ENCODE results near the gene ZNF324B. TPM values are rescaled to one million over a fixed set of nuclear protein-coding genes. Genes with fewer than 3 reads are reported as not detected.

Gene ZNF324B
- total and polyA plus RNA-seq, 2 donors (not counting 1 experiment from before 2014, with no cell fraction given): 5.6 to 17.4 TPM

- POLR2A ChIA-PET: interaction anchor here (0.6 to 1.4 kb wide), 9 partner anchors 12 to 257 kb away, joined by 4 to 11 read pairs (median 5); partner anchors contain the start of genes ZBTB45, ZNF274, ZNF324B and ZNF446
- Mint-ChIP-seq H3K4me3 (peak within 1 kb of the TSS; percentile 99), H3K4me1 (peaks cover 23% of the 10 kb centered on the region), H3K27ac (peak within 1 kb of the TSS; percentile 98), H3K9me3 (ENCODE audit: insufficient read depth) (peaks cover 17% of the 10 kb centered on the region), H3K27me3 (peaks cover 9% of the 10 kb centered on the region)
- peak within 1 kb of the TSS; percentile 98 for H3K4me2 ChIP-seq (replicated peaks; ENCODE audit: low read depth, low read length, poor library complexity, severe bottlenecking)
- H3K4me3 ChIP-seq (ENCODE audit: control extremely low read depth in 1 of 5, extremely low read depth in 1 of 5, insufficient read depth in 1 of 5, low read depth in 2 of 5, low read length in 4 of 5): peak within 1 kb of the TSS; percentile 60 to 97 (median 74)
- peaks cover 0 to 74% (median 32%) of the 10 kb centered on the region in 3 donors for H3K9me3 ChIP-seq (ENCODE audit: control extremely low read depth in 1 of 3, control insufficient read depth in 2 of 3, insufficient read depth in 1 of 3, low read length in 2 of 3)
- TF ChIP-seq, protein P1, sequence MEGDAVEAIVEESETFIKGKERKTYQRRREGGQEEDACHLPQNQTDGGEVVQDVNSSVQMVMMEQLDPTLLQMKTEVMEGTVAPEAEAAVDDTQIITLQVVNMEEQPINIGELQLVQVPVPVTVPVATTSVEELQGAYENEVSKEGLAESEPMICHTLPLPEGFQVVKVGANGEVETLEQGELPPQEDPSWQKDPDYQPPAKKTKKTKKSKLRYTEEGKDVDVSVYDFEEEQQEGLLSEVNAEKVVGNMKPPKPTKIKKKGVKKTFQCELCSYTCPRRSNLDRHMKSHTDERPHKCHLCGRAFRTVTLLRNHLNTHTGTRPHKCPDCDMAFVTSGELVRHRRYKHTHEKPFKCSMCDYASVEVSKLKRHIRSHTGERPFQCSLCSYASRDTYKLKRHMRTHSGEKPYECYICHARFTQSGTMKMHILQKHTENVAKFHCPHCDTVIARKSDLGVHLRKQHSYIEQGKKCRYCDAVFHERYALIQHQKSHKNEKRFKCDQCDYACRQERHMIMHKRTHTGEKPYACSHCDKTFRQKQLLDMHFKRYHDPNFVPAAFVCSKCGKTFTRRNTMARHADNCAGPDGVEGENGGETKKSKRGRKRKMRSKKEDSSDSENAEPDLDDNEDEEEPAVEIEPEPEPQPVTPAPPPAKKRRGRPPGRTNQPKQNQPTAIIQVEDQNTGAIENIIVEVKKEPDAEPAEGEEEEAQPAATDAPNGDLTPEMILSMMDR (IDR thresholded peaks at IDR 0.05): no peak
- no peak for TF ChIP-seq EZH2 (IDR thresholded peaks at IDR 0.05; ENCODE audit: borderline replicate concordance, insufficient read depth, low read depth, low read length, poor library complexity, severe bottlenecking)
- peaks cover 14 to 21% of the 10 kb centered on the region in 2 donors for H3K4me1 ChIP-seq (ENCODE audit: control insufficient read depth in 2 of 2, insufficient read depth in 2 of 2, low read length in 2 of 2)
- CTCF ChIA-PET: interaction anchor here (1.1 kb wide), 1 partner anchor 113 kb away, joined by 3 read pairs; the partner anchor contains the start of gene ZSCAN22
- peak within 1 kb of the TSS; percentile 78 to 97 for H3K27ac ChIP-seq (ENCODE audit: low read length in 2 of 2)
- peaks cover 2 to 21% of the 10 kb centered on the region in 2 experiments for H3K36me3 ChIP-seq (replicated peaks in 1 of 2; ENCODE audit: control extremely low read depth in 1 of 2, control insufficient read depth in 1 of 2, extremely low read depth in 1 of 2, insufficient read depth in 2 of 2, low read length in 1 of 2)
- intact Hi-C loops (cut with micrococcal nuclease): loop anchor here (1.0 to 2.0 kb wide), 13 partner anchors 11 to 257 kb away; partner anchors contain the start of genes ERVK3-1, MZF1, RPS5 and ZBTB45
- peak within 1 kb of the TSS; percentile 94 for H2AFZ ChIP-seq (ENCODE audit: insufficient read depth, low read depth, low read length, poor library complexity, severe bottlenecking)
- H4K20me1 ChIP-seq (ENCODE audit: control insufficient read depth, insufficient read depth, low read length, poor library complexity, severe bottlenecking): no peaks in the 10 kb centered on the region
- peak within 1 kb of the TSS; percentile 95 for H3K9ac ChIP-seq (ENCODE audit: low read length)
- no peaks in the 10 kb centered on the region for H3K27me3 ChIP-seq (replicated peaks in 1 of 4; ENCODE audit: control extremely low read depth in 1 of 4, control insufficient read depth in 3 of 4, insufficient read depth in 4 of 4, low read length in 3 of 4)
- DNase-seq (peak; percentile 99), ATAC-seq (ENCODE audit: low read depth) (peak; percentile 98)
- peaks cover 15% of the 10 kb centered on the region for H3K79me2 ChIP-seq (ENCODE audit: control insufficient read depth, insufficient read depth, low read length)
- 8% methylated on average over 59 of the region's 59 CpGs for WGBS (ENCODE audit: insufficient coverage)
Observed at GRCh38 chr19:58439576-58440554, 11.6 kb upstream of the ZNF324B start, which contains the start of gene ZNF132. Gene ZNF132 (minus strand): TSS chr19:58440153. CDS start chr19:58439821, 332 bp downstream.

Data from B cell (primary cell).